GM21528 (cell line): Measurements from ENCODE around the gene RSAD2.
A peak's percentile ranks its signal among the peaks of the same experiment; 100 is the strongest.
"Not testable (repeated sequence)": the region's sequence is repeated elsewhere in the genome, so short reads cannot be mapped to it uniquely, and the experiment has no call there.

Experiments used
- ATAC-seq: cut with Tn5 transposase; IDR thresholded peaks from one replicate; pipeline ENCODE4 v1.9.1; 2021; ENCODE audit warnings: mild to moderate bottlenecking, moderate library complexity; ENCODE audit not compliant: unreplicated experiment, low FRiP score

The RSAD2 gene

DNA sequence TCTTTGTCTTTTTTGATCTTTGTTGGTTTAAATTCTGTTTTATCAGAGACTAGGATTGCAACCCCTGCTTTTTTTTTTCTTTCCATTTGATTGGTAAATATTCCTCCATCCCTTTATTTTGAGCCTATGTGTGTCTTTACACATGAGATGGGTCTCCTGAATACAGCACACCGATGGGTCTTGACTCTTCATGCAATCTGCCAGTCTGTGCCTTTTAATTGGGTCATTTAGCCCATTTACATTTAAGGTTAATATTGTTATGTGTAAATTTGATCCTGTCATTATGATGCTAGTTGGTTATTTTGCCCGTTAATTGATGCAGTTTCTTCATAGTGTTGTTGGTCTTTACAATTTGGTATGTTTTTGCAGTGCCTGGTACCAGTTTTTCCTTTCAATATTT lies 25.0 kb downstream of the RSAD2 start:
- not testable (repeated sequence) for ATAC-seq

DNA sequence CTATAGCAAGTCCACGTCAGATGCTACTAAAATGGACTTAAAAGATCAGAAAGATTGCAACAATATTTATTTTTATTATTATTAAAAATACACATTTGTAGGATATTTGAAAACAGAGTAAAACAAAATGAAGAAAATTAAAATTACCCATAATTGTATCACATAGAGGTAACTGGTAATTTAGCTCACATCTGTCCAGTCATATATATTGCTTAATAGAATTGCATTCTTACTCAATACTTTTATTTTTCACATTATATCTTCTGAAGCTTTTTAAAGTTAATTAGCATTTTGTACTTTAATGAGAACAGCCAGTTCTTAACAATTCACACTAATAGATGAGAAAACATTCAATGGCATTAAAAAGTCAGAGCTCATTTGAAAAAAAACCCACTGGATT lies 28.1 kb downstream of the RSAD2 start:
- ATAC-seq, result no peak

DNA sequence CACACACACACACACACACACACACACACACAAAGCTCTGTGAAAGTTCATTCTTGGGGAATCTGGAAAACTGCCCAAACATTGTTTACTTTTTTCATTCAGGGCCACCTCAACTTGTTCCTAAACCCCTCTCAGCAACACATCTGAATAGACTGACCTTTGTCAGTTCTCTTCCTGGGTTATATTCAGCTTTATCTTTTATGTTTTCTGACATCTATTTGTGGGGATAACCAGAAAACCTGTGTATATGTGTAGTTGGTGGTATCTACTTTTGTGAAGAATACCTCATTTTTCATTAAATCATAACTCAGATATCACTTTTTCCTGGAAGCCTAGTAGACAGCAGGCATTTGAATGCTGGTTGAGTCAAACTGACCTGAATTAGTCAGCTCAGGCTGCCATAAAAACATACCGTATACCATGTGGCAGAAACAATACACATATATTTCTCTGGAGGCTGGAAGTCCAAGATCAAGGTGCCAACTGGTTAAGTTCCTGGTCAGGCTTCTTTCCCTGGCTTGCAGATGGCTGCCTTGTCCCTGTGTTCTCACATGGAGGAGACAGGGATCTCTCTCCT lies 28.7 kb downstream of the RSAD2 start:
- no peak for ATAC-seq

DNA sequence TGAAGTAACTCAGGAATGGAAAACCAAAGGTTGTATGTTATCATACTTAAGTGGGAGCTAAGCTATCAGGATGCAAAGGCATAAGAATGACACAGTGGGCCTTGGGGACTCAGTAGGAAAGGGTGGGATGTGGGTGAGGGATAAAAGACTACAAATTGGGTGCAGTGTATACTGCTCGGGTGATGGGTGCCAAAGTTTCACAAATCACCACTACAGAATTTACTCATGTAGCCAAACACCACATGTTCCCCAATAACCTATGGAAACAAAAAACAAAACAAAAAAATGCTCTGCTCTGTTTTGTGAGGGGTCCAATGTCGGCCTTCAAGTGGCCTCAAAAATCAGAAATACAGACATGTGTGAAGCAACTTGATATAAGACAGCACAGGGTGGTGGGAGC lies 30.7 kb downstream of the RSAD2 start:
- ATAC-seq, result no peak

GRCh38 chr2:6909431-6910385 lies 32.1 kb downstream of the RSAD2 start:
- peak; percentile 99 for ATAC-seq

DNA sequence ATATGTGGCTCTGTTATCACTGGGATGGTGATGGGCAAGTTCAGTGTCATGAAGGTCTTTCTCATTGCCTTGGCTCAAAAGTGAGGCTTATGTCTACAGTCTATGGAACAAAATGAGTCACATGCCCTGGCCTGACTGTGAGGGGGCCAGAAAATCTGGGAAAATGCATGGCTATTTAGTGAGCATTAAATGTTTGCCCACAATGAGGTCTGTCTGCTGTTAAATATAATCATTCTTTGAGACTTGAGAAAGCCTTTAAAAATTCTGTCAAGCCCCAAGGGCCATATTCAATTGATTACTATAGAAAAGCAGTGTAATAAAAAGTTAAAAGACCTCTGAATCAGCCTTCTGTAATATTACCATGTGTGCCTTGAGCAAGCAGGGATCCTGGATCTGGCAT lies 34.1 kb downstream of the RSAD2 start:
- ATAC-seq, result no peak

DNA sequence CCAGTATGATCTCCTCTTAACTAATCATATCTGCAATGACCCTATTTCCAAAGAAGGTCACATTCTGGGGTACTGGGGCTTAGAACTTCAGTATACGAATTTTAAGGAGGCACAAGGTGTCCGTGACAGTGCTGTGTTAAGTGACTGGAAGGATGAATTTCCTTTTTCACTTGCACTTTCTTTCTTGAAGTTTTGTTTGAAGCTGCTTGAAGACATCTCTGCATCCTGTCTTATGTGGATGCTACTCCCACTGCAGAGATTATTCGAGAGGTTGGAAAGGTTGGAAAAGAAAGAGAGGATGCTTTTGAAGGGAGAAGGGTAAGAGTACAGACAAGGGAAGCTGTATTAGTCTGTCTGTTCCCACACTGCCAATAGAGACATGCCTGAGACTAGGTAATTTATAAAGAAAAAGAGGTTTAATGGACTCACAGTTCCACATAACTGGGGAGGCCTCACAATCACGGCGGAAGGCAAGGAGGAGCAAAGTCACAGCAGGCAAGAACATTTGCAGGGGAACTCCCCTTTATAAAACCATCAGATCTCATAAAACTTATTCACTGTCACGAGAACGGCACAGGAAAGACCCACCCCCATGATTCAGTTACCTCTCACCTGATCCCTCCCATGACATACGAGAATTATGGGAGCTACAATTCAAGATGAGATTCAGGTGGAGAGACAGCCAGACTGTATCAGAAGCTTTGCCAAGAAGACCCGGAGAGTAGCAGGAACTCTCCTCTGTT lies 36.0 kb downstream of the RSAD2 start:
- no peak for ATAC-seq

- no peak for ATAC-seq
Observed at GRCh38 chr2:6914828-6915227, 37.3 kb downstream of the RSAD2 start.

- no peak for ATAC-seq
Observed at GRCh38 chr2:6915399-6915798, 37.8 kb downstream of the RSAD2 start.

- no peak for ATAC-seq
Observed at GRCh38 chr2:6916224-6916623, 38.6 kb downstream of the RSAD2 start.

DNA sequence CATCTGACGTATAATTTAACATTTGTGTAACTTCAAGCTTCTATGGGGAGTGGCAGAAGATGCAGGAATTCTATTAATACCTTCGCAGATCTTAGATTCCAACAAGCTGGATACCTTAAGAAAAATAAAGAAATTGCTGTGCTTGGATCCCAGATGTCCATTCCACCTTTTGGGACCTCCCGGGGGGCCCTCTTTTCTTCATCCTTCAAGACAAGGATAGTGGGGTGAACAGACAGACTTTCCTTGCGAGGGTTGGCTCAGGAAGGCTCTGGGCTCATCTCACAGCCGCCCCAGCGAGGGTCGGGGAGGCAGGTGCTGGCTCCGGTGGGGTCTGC lies 39.1 kb downstream of the RSAD2 start:
- no peak for ATAC-seq

DNA sequence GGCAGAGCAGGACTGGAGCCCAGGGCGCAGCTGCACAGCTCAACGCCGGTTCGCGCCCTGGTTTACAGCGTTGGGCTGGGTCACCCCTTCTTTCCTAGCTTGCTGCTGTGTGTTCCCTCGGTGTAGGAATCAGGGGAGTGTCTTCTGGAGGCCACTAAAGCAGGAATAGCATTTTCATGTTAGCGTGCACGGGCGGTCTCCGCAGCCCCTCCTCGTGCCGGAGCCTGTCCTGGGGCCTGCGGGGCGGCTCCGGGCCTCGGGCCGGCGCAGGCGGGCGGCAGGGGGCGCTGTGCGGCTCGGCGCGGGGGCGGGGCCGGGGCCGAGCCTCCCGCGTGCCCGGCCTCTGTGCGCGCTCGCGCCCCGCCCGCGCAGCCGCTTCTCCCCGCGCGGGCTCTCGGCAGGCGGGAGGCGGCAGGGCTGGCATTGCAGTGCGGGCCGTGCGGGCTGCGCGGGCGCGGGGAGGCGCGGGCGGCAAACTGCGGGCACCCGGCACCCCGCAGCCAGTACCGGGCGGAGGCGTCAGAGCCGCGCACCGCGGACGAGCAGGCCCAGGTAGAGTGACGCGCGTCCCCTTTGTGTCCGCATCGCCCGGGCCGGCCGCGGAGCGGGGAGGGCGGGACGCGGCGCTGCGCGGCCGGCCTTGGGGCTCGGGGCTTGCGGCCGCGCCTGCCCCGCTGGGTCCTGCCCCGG lies 39.6 kb downstream of the RSAD2 start, which contains the start of gene RNF144A:
RNF144A (plus strand) TSS at position 342 of the 690 bp plus-strand sequence. CDS start 79,515 bp downstream, outside the sequence.
- ATAC-seq, result peak; percentile 88

GRCh38 chr2:6917761-6918421 lies 40.3 kb downstream of the RSAD2 start:
- peak; percentile 38 for ATAC-seq

- no peak for ATAC-seq
Observed at GRCh38 chr2:6919901-6920742, 42.5 kb downstream of the RSAD2 start.

DNA sequence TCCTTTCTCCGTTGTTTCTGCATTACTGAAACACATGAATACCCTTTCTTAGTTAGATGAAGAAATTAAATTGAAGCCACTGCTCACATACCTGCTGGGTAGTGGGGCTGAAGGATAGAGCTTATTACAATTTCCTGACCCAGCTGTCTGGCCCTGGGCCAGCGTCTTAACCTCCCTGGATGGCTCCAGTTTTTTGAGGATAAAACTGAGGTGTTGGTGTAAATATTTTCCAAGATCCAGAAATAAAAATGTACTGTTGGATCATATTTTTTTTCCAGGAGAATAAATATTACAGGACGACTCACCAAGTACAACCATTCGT lies 43.1 kb downstream of the RSAD2 start:
- ATAC-seq, result no peak

DNA sequence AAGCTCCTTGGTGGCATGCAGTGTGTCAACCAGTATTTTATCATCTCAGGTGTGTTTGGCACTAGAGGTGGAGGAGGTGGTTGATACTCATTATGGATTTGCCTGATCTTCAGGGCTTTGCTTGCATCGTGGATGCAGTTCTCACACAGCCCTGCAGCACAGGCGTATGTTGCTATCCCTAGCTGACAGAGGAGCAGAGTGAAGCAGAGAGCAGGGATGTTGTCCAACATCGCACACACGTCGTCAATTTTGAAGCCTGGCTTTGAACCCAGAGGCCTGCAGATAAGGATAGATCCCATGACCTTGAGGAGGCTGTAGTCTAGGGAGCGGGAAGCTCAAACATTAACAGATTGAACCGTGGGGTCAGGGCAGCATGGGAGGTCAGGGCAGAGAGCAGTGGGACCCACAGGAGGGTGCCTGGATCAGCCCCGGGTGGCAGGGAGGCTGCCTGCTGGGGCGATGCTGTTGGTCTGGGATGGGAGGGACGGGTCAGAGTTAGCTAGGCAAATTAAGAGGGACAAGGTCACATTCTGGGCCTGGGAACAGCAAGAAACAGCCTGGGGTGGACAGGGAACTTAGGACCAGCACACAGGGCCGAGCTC lies 43.8 kb downstream of the RSAD2 start:
- ATAC-seq, result no peak

- ATAC-seq, result no peak
Observed at GRCh38 chr2:6922201-6922656, 44.7 kb downstream of the RSAD2 start.

DNA sequence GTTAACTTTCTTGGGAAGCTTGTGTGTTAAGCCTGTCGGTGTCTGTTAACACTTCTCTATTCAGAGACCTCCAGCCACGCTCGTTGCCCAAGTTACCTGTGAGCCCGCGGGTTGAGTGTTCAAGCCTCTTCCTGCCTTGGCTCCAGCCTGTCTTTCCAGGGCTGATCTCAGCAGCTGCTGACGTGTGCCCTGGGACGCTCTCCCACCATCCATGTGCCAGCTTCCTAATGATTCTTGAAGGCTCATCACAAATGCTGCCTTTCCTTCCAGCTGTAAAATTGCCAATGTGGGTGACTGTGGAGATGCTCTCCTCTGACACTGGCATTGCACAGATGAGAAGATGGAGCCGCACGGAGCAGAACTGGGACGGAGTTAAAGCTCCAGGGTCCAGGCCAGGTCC lies 45.7 kb downstream of the RSAD2 start:
- no peak for ATAC-seq
